Measurements from ENCODE around the gene HERC2.
"Not testable (repeated sequence)": the region's sequence is repeated elsewhere in the genome, so short reads cannot be mapped to it uniquely, and the experiment has no call there.

- TF ChIP-seq POLR2A (IDR thresholded peaks at IDR 0.05; ENCODE audit: low read depth, low read length); SMC3 (IDR thresholded peaks at IDR 0.05; ENCODE audit: low read depth, low read length); RAD21 (IDR thresholded peaks at IDR 0.05; ENCODE audit: low read length); CTCF (conservative IDR thresholded peaks at IDR 0.05; ENCODE audit: low read depth, low read length); BHLHE40 (IDR thresholded peaks at IDR 0.05; ENCODE audit: low read depth, low read length); NFE2L2 (IDR thresholded peaks at IDR 0.05; ENCODE audit: low read depth, low read length); FOS (IDR thresholded peaks at IDR 0.05; ENCODE audit: low read depth, low read length); RFX5 (IDR thresholded peaks at IDR 0.05; ENCODE audit: low read depth, low read length); MXI1 (IDR thresholded peaks at IDR 0.05; ENCODE audit: borderline replicate concordance, low read depth, low read length); USF2 (IDR thresholded peaks at IDR 0.05; ENCODE audit: low read depth, low read length); CEBPB (IDR thresholded peaks at IDR 0.05; ENCODE audit: low read depth, low read length); MAFK (IDR thresholded peaks at IDR 0.05; ENCODE audit: low read depth, low read length): not testable (repeated sequence)
- TF ChIP-seq, protein P1, sequence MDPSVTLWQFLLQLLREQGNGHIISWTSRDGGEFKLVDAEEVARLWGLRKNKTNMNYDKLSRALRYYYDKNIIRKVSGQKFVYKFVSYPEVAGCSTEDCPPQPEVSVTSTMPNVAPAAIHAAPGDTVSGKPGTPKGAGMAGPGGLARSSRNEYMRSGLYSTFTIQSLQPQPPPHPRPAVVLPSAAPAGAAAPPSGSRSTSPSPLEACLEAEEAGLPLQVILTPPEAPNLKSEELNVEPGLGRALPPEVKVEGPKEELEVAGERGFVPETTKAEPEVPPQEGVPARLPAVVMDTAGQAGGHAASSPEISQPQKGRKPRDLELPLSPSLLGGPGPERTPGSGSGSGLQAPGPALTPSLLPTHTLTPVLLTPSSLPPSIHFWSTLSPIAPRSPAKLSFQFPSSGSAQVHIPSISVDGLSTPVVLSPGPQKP (IDR thresholded peaks at IDR 0.05; ENCODE audit: borderline replicate concordance, low read depth, low read length), result not testable (repeated sequence)
These were observed 116.3 kb downstream of the HERC2 start for GRCh38 chr15:28205640-28206039.
